Stimulated activated CD8-positive, alpha-beta memory T cell treated with anti-CD3 and anti-CD28 coated beads, Interleukin-12 subunit alpha, Interleukin-12 subunit beta, amount 100 ng/mL, for 4 hours (primary cell): ENCODE data around the gene ARHGDIA.

Experiments
- DNase-seq: peaks from one replicate; pipeline ENCODE4 v3.0.0-alpha.2; 2020; ENCODE audit warnings: low read depth

The ARHGDIA gene

GRCh38 chr17:81863833-81864768 lies 7.0 kb downstream of the ARHGDIA start:
- DNase-seq, result no peak

DNA sequence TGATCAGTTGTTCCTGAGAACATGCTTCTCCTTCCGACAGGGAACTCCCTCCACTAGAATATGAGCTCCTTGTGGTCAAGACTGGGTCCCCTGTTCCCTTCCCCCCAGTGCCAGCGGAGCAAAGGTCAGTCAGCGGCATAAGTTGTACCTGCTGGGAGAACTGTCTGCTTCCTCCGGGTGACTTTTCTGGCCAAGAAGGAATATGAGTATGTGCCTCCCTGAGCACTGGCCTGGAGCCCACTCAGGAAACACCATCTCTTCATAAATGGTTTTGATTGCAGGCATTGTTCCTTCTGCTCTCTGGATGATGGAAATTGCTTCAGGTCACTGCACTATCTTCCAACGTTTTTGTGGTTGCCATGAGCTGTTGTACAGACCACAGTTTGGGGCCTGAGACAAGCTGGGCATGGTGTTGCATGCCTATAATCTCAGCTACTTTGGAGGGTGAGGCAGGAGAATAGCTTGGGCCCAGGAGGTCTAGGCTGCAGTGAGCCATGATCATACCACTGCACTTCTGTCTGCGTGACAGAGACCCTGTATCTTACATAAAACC lies 7.9 kb downstream of the ARHGDIA start:
- DNase-seq, result no peak

DNA sequence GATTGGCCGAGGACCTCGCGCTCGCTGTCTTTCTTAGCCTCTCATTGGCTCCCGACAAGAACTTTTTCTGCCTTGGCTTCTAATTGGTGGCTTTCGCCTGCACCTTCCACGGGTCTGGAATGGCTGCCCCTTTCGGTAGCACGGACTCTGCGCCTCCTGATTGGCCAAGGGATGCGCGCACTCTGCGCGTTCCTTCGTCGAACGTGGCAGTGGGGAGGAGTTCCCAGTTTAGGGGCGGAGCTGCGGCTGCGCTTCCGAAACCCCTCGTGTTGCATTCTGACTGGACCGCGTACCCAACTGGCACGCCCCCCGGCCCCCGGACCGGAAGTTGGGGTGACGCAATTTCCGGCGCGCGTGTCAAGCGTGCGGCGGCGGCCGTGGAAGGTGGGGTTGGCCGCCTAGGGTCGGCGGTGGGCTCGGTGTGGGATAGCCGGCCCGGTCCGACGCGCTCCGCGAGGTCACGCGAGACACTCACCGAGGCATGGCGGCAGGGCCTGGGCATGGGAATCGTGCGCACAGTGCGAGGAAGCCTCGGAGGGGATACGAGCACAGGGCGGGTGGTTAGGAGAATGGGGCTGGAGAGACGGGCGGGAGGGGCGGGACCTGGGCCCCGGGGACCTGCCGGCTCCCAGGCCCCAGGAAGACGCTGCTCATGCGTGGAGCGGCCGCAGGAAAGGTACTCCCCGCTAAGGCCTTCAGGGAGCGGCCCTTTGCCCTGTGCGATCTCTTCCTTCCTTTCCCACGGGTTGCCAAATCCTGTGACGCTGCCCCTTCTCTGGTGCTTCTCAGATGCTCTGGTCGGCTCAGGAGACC lies 10.2 kb downstream of the ARHGDIA start:
- DNase-seq, result peak; percentile 99

- DNase-seq, result peak; percentile 96
Observed at GRCh38 chr17:81859906-81860755, 11.0 kb downstream of the ARHGDIA start, which contains the start of gene P4HB. TSS of gene P4HB (minus strand) at chr17:81860535. CDS start at chr17:81860471, 64 bp downstream.

DNA sequence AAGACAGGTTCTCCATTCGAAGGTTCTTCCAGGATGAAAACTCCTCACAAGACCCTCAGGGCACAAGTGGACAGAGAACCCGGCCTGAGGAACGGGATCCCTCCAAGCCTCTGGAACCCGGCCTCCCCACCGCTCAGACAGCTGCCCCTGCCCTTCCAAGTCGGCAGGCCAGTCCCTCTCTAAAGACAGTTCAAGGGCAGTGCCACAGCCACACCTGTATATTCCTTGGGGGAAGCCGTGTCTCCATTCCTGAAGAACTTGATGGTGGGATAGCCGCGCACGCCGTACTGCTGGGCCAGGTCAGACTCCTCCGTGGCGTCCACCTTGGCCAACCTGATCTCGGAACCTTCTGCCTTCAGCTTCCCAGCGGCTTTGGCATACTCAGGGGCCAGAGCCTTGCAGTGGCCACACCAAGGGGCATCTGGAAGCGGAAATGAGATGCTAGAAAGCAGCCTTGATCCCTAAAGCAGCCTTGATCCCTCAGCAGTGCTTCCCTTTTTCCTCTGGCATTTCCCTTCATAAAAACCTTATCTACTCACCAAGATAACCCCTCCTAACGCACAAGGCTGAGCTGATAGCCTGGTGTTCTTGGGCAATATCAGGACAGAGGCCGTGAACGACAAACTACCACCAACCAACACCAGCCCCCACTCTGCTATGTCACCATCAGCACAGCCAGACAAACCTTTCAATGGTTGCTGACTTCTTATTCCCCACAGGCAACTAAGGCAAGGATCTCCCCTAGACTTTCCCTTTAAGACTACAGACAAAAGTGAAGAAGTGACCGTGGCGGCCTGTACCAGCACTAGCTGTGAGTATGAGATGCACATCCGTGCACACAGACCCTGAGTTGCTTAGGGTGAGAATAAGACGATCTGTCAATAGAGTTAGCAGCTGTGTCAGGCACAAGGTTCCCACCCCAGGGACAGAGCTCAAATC lies 11.9 kb downstream of the ARHGDIA start:
- no peak for DNase-seq

DNA sequence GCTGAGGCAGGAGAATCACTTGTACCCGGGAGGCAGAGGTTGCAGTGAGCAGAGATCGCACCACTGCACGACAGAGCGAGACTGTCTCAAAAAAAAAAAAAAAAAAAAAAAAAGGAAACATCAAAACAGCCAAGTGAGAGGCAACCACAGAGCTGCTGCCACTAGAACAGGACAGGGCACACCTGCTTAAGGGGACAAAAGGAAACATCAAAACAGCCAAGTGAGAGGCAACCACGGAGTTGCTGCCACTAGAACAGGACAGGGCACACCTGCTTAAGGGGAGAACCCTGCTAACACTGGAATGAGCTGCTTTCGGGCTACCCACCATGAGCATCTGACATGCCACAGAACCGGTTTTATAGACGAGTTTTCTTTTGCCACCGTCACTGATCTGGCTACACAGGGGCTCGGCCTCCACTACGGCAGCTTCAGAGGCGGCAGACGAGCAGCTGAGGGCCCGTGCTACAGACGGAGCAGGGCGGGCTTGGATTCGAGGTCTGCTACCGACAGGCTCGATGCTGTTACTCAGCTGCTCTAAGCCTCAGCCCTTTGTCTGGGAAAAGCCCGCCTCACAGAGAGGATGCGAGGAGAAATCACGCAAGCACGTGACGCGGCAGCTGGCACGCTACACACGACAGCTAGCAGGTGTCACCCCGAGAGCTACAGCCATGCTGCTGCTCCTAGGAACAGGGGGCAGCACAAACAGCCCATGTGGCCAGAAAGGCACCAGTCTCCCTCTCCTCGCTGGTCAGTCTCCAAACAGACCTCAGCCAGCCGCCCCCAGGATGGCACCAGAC lies 12.8 kb downstream of the ARHGDIA start:
- no peak for DNase-seq

DNA sequence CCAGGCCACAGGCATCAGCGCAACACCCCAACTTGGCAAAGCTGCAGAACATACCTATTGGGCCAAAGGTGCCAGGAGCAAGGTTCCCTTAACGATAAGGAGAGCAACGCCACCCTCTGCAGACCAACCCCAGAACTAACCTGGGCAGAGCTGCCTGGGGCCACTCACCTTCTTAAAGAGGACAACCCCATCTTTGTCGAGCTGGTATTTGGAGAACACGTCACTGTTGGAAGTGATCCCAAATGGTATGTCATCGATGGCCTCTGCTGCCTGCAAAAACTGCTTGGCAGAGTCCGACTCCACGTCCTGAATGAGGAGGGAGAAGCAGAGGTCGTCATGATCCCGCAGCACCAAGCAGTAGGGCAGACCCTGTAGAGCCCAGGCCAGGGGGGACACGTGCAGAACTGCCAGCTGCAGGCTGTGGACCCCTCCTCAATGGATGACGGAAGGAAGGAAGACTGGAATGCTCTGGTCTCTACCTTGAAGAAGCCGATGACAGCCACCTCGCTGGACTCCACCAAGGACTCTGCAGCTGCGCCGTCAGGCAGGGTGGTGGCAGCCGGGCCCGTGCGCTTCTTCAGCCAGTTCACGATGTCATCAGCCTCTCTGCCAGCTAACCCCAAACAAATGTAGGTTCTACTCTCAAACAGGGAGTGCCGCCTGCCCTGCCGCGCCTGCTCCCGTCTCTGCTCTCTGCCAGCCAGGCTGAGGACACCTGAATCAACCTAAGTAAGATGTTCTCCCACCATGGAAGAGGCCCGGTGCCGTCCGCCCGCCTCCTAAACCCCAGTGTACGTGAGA lies 16.0 kb downstream of the ARHGDIA start:
- no peak for DNase-seq

DNA sequence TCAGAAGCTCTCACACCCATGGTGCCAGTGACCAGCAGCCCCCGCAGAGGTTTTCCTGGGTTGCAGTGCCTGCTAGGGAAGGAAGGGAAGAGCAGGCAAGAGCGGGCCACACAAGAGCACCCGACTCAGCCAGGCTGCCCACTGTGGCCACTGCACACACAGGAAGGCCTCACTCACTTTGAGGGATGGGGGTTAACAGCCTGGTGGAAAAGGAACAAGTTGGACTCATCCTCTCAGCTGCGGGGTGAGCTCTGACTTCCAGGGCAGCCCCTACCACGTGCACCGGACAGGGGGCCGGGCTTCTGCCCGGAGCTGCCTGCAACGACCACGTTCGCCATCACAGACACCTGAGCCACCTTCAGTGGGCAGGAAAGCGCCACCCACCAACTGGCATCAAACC lies 18.9 kb downstream of the ARHGDIA start:
- DNase-seq, result no peak

DNA sequence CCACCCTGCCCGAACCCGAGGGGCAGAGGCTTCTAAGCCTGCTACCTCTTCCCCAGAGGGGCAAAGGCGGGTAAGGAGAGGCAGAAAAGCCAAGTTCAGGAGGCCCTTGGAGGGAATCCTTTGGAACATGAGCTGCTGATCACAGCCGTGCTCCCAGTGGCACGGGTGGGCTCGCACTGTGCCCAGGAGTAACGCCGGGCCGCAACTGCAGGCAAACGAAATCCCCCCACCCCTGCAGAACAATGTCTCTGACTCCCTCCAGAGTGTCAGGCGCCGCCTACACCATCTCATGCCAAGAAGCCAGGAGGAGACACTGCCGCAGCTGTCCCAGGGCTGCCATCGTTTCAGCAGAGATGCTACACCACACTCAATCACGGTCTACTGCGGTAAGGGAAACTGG lies 19.7 kb downstream of the ARHGDIA start:
- DNase-seq, result no peak

DNA sequence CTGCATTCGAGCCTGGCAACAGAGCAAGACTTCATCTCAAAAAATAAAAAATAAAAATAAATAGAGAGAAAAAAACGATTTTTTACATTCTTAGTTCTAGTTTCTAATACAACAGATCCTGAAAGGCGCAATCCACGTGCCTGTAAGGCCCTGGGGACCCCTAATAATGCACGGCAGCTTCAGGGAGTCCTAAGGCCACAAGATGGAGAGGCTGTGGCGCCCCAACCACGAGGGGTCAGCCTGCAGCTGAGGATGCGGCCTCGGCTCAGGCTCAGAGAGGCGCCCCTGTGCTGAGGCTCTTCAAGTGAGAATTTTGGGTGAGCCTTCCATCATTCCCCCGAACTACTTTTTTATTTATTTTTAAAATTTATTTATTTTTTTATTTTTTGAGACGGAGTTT lies 21.7 kb downstream of the ARHGDIA start:
- no peak for DNase-seq

GRCh38 chr17:81846743-81847689 lies 24.1 kb downstream of the ARHGDIA start:
- no peak for DNase-seq

GRCh38 chr17:81845881-81846742 lies 25.0 kb downstream of the ARHGDIA start:
- no peak for DNase-seq

GRCh38 chr17:81845361-81845760 lies 25.8 kb downstream of the ARHGDIA start:
- DNase-seq, result no peak

DNA sequence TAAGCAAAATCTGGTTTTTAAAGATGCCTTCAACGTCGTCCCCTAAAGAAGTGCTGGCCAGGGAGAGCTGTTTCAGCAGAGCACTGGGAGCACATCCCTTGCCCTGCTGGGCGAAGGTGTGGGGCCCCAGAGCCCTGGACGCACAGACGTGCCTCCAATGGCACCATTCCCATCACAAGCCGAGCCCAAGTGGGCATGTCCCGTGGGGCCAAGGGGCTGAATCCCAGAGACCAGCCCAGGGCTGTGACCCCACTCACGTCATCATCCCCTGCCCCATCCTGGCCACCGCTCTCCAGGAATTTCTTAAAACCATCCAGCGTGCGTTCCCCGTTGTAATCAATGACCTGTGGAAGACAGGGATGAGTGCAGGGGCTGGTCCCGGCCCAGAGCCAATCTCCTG lies 26.2 kb downstream of the ARHGDIA start:
- DNase-seq, result no peak

DNA sequence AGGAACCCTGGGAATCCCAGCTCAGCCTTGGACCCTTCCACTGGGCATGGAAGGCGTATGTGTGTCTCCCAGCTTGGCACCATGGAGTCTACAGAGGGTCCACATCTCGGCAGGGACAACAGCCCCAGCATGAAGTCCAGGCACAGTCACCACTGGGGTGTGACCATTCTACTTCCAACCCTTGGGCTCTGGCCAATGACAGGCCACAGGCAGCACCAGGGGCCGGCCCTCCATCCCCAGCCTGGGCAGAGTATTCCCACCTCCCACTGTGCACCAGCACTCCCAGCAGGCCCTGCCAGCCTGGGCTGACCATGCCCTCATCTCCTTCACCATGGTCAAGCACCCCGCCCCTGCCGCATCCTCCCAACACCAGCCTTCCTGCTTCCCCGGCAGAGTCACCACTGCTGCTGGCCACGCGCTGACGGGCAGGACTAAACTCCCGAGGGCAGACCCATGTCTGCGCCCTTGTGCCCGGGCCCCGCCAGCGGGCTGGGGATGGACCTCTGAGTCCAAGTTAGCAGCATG lies 26.7 kb downstream of the ARHGDIA start:
- no peak for DNase-seq

GRCh38 chr17:81843713-81844326 lies 27.3 kb downstream of the ARHGDIA start:
- DNase-seq, result no peak
